ENCODE measurements around the gene PPM1N. TPM values are rescaled to one million over a fixed set of nuclear protein-coding genes. Genes with fewer than 3 reads are reported as not detected.

PPM1N gene
- total and polyA plus RNA-seq, 9 donors = 0.21 to 1.7 (median 0.89) TPM; not detected in 1

- Histone ChIP-seq H3K36me3 (no peaks in the 10 kb centered on the region), H3K9me3 (no peaks in the 10 kb centered on the region), H3K4me3 (peak overlapping the region; percentile 53), H3K4me1 (ENCODE audit: insufficient read depth) (peaks cover 12% of the 10 kb centered on the region), H3K27ac (peak overlapping the region; percentile 90 to 95), H3K27me3 (no peaks in the 10 kb centered on the region)
- 0 to 1% (median 1%) methylated on average over 62 to 65 of the region's 66 CpGs for WGBS, 3 donors
- DNase-seq = peak; percentile 89 to 96 (median 93)
- intact Hi-C loops (cut with DNase I) = no loop called here
- TF ChIP-seq CTCF (IDR thresholded peaks at IDR 0.05) (peak in 1 of 3 donors; percentile 7), POLR2A (IDR thresholded peaks at IDR 0.05) (peak; percentile 72), EP300 (IDR thresholded peaks at IDR 0.05) (peak; percentile 92)
Measured at GRCh38 chr19:45469132-45469944, 28.9 kb upstream of the PPM1N start.

- Histone ChIP-seq H3K36me3 (no peaks in the 10 kb centered on the region), H3K27ac (peak overlapping the region; percentile 90 to 95), H3K4me3 (peak overlapping the region; percentile 53), H3K4me1 (ENCODE audit: insufficient read depth) (peaks cover 12% of the 10 kb centered on the region), H3K27me3 (no peaks in the 10 kb centered on the region), H3K9me3 (no peaks in the 10 kb centered on the region)
- intact Hi-C loops (cut with DNase I) = no loop called here
- TF ChIP-seq POLR2A (IDR thresholded peaks at IDR 0.05) (no peak), EP300 (IDR thresholded peaks at IDR 0.05) (no peak), CTCF (IDR thresholded peaks at IDR 0.05) (no peak)
- WGBS, 3 donors = 37 to 40% (median 40%) methylated on average over 32 to 33 of the region's 33 CpGs
- peak; percentile 41 to 66 (median 62) for DNase-seq
Measured at GRCh38 chr19:45469945-45470761, 28.1 kb upstream of the PPM1N start.

GRCh38 chr19:45470762-45471081 lies 27.5 kb upstream of the PPM1N start:
- WGBS, 3 donors = 86 to 88% (median 88%) methylated on average over 15 of the region's 15 CpGs
- Histone ChIP-seq H3K36me3 (no peaks in the 10 kb centered on the region), H3K27ac (no peak overlapping the region), H3K27me3 (no peaks in the 10 kb centered on the region), H3K4me3 (no peak overlapping the region), H3K9me3 (no peaks in the 10 kb centered on the region), H3K4me1 (ENCODE audit: insufficient read depth) (peaks cover 12% of the 10 kb centered on the region)
- intact Hi-C loops (cut with DNase I) = no loop called here
- TF ChIP-seq POLR2A (IDR thresholded peaks at IDR 0.05) (no peak), CTCF (IDR thresholded peaks at IDR 0.05) (no peak), EP300 (IDR thresholded peaks at IDR 0.05) (no peak)
- DNase-seq = no peak

- peaks cover 12% of the 10 kb centered on the region for H3K4me1 ChIP-seq (ENCODE audit: insufficient read depth)
- 83 to 85% (median 83%) methylated on average over 16 of the region's 16 CpGs for WGBS, 3 donors
- H3K27ac ChIP-seq = no peak overlapping the region
- peak in 1 of 5 donors; percentile 60 for DNase-seq
- H3K4me3 ChIP-seq = no peak overlapping the region
- no peaks in the 10 kb centered on the region for H3K36me3 ChIP-seq
- no peaks in the 10 kb centered on the region for H3K27me3 ChIP-seq
- TF ChIP-seq POLR2A (IDR thresholded peaks at IDR 0.05) = no peak
- TF ChIP-seq EP300 (IDR thresholded peaks at IDR 0.05) = no peak
- no peak for TF ChIP-seq CTCF (IDR thresholded peaks at IDR 0.05)
- intact Hi-C loops (cut with DNase I) = no loop called here
- H3K9me3 ChIP-seq = no peaks in the 10 kb centered on the region
Measured at GRCh38 chr19:45471111-45471930, 26.9 kb upstream of the PPM1N start.

All from ovary (tissue), 9 donors.